GM12874 (cell line): ENCODE results near the gene ARL10.

Experiments
- CTCF ChIP-seq: IDR thresholded peaks from 2 replicates; pipeline ENCODE4 v1.5.1; 2011; ENCODE audit warnings: low read depth, mild to moderate bottlenecking, control low read depth, low read length, moderate library complexity; ENCODE audit not compliant: insufficient read depth

ARL10 gene

GRCh38 chr5:176418251-176418650, 53.0 kb downstream of the ARL10 start:
- TF ChIP-seq CTCF = no peak

- TF ChIP-seq CTCF = no peak
Observed at GRCh38 chr5:176420086-176420485, 54.8 kb downstream of the ARL10 start.

- TF ChIP-seq CTCF = no peak
Observed at GRCh38 chr5:176420972-176421544, 55.8 kb downstream of the ARL10 start.

- no peak for TF ChIP-seq CTCF
Observed at GRCh38 chr5:176424181-176424580, 58.9 kb downstream of the ARL10 start.

- no peak for TF ChIP-seq CTCF
Observed at GRCh38 chr5:176425138-176425537, 59.9 kb downstream of the ARL10 start.

- TF ChIP-seq CTCF = no peak
Observed at GRCh38 chr5:176425791-176426190, 60.5 kb downstream of the ARL10 start.

GRCh38 chr5:176426876-176427275, 61.6 kb downstream of the ARL10 start:
- no peak for TF ChIP-seq CTCF
